Liver (tissue), 3 donors: ENCODE results near the gene BCAN.

Source experiments
- CTCF ChIP-seq: fragments of 150-350 bp; IDR thresholded peaks from 2 replicates; pipeline ENCODE4 v1.5.1; 2017; ENCODE audit warnings: improper control_type of control experiment, low read depth, low read length; ENCODE audit not compliant: missing input control
- HNF4G ChIP-seq: IDR thresholded peaks from 2 replicates; pipeline ENCODE4 v1.6.1; 2016; ENCODE audit warnings: antibody characterized with exemption
- SP1 ChIP-seq: IDR thresholded peaks from 2 replicates; pipeline ENCODE4 v1.6.1; 2018; ENCODE audit warnings: antibody characterized with exemption, mild to moderate bottlenecking
- YY1 ChIP-seq: IDR thresholded peaks from 2 replicates; pipeline ENCODE4 v1.6.1; 2016; ENCODE audit warnings: antibody characterized with exemption, mild to moderate bottlenecking
- TF ChIP-seq, protein P1 (sequence below): IDR thresholded peaks from 2 replicates; pipeline ENCODE4 v1.6.1; 2016; ENCODE audit warnings: antibody characterized with exemption, mild to moderate bottlenecking
- TF ChIP-seq, protein P2 (sequence below): IDR thresholded peaks from 2 replicates; pipeline ENCODE4 v1.6.1; 2016; ENCODE audit warnings: antibody characterized with exemption
- donor health status: healthy.
- donor health status: healthy.

GRCh38 chr1:156669794-156670193, 27.9 kb downstream of the BCAN start:
- TF ChIP-seq, protein P1, sequence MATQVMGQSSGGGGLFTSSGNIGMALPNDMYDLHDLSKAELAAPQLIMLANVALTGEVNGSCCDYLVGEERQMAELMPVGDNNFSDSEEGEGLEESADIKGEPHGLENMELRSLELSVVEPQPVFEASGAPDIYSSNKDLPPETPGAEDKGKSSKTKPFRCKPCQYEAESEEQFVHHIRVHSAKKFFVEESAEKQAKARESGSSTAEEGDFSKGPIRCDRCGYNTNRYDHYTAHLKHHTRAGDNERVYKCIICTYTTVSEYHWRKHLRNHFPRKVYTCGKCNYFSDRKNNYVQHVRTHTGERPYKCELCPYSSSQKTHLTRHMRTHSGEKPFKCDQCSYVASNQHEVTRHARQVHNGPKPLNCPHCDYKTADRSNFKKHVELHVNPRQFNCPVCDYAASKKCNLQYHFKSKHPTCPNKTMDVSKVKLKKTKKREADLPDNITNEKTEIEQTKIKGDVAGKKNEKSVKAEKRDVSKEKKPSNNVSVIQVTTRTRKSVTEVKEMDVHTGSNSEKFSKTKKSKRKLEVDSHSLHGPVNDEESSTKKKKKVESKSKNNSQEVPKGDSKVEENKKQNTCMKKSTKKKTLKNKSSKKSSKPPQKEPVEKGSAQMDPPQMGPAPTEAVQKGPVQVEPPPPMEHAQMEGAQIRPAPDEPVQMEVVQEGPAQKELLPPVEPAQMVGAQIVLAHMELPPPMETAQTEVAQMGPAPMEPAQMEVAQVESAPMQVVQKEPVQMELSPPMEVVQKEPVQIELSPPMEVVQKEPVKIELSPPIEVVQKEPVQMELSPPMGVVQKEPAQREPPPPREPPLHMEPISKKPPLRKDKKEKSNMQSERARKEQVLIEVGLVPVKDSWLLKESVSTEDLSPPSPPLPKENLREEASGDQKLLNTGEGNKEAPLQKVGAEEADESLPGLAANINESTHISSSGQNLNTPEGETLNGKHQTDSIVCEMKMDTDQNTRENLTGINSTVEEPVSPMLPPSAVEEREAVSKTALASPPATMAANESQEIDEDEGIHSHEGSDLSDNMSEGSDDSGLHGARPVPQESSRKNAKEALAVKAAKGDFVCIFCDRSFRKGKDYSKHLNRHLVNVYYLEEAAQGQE = no peak
- TF ChIP-seq CTCF (no peak), YY1 (no peak), HNF4G (no peak), SP1 (no peak)
- TF ChIP-seq, protein P2, sequence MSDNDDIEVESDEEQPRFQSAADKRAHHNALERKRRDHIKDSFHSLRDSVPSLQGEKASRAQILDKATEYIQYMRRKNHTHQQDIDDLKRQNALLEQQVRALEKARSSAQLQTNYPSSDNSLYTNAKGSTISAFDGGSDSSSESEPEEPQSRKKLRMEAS = no peak
